ENCODE measurements around the gene MAFG. TPM values are rescaled to one million over a fixed set of nuclear protein-coding genes. Genes with fewer than 3 reads are reported as not detected.

Gene MAFG
- total and polyA plus RNA-seq, 8 donors = 2.3 to 30.4 (median 11.2) TPM

DNA sequence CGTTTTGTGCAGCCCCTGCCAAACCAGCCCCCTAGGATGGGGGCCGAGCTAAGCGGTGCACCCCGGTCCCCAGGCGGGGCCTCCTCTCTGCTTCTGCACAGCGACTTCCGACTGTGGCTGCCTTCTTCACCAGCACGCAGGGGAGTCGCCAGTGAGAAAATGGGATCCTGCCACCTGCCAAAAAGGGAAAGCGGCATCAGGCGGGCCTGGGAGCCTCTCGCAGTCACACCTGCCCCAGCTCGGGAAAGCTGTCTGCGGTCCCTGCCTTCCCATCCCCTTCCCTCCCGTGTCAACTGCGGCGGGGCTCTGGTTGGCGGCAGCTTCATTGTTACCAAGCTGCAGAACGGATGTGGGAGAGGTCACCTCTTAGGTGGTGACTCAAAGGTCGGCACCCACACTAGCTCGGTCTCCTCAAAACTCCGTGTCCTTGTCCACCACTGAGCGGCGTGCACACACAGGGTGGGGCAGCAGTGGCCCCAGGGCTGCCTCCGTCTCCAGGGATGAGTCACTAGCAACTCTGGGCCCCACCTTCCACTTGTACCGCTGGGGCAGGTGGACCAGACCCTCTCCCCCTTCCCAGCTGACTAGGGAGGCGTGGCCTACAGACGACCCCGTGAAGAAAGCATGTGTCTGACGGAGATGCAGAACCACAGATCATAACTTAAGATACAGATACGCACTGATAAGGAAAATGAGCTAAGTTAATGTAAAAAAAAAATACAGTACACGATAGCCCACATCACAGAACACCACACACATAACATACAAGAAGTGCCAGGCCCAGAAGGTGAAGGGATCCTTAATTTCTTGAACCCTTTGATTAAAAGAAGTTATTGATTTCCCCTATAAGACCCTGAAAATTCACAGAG, 14.9 kb downstream of the MAFG start:
- Histone ChIP-seq H3K27me3 (no peaks in the 10 kb centered on the region), H3K9me3 (no peaks in the 10 kb centered on the region), H3K4me3 (peak overlapping the region in 1 of 4 donors; percentile 28), H3K27ac (peak overlapping the region; percentile 55 to 78 (median 66)), H3K4me1 (peaks cover 22 to 67% (median 54%) of the 10 kb centered on the region in 4 donors), H3K36me3 (peaks cover 44 to 63% (median 58%) of the 10 kb centered on the region in 4 donors)
- peak; percentile 65 to 79 for DNase-seq
- TF ChIP-seq CTCF (IDR thresholded peaks at IDR 0.05) (no peak), POLR2AphosphoS5 (IDR thresholded peaks at IDR 0.05) (no peak), POLR2A (IDR thresholded peaks at IDR 0.05) (no peak), EP300 (IDR thresholded peaks at IDR 0.05) (no peak)
- intact Hi-C loops (cut with DNase I; ENCODE audit: low total_unique reads) = no loop called here
- 79 to 88% (median 84%) methylated on average over 32 of the region's 32 CpGs for WGBS, 5 donors

DNA sequence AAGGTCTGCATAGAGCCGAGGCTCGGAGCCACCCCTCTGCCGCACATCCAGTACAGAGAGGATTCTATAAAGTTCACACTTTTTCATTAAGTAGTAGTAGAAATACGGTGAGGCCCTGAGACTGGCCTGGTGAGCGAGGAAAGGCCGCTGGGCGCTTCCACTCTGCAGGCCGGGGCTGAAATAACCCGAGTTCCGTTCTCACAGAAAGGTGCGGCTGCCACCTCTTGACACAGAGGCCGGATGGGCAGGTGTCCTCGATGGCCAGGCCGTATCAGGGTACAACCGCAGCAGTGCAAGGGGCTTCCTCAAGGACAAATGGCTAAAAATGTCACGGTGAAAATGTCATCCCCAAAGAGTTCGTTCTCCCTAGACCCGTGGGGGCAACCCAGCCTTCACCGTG, 15.6 kb downstream of the MAFG start:
- intact Hi-C loops (cut with DNase I; ENCODE audit: low total_unique reads) = no loop called here
- Histone ChIP-seq H3K27ac (peak overlapping the region; percentile 55 to 78 (median 66)), H3K9me3 (no peaks in the 10 kb centered on the region), H3K36me3 (peaks cover 50 to 70% (median 65%) of the 10 kb centered on the region in 4 donors), H3K4me1 (peaks cover 18 to 63% (median 49%) of the 10 kb centered on the region in 4 donors), H3K4me3 (peak overlapping the region; percentile 11 to 28 (median 20)), H3K27me3 (no peaks in the 10 kb centered on the region)
- 70 to 83% (median 81%) methylated on average over 19 of the region's 19 CpGs for WGBS, 5 donors
- no peak for TF ChIP-seq EP300 (IDR thresholded peaks at IDR 0.05)
- no peak for TF ChIP-seq CTCF (IDR thresholded peaks at IDR 0.05)
- no peak for TF ChIP-seq POLR2AphosphoS5 (IDR thresholded peaks at IDR 0.05)
- no peak for TF ChIP-seq POLR2A (IDR thresholded peaks at IDR 0.05)
- no peak for DNase-seq

- peak within 1 kb of the TSS; percentile 78 to 91 (median 85) for H3K27ac ChIP-seq
- H3K9me3 ChIP-seq = no peaks in the 10 kb centered on the region
- intact Hi-C loops (cut with DNase I; ENCODE audit: low total_unique reads) = no loop called here
- TF ChIP-seq POLR2AphosphoS5 (IDR thresholded peaks at IDR 0.05) (peak in 1 of 3 donors; percentile 63), EP300 (IDR thresholded peaks at IDR 0.05) (no peak), POLR2A (IDR thresholded peaks at IDR 0.05) (no peak), CTCF (IDR thresholded peaks at IDR 0.05) (peak in 1 of 7 experiments; percentile 30)
- no peaks in the 10 kb centered on the region for H3K27me3 ChIP-seq
- peaks cover 55 to 75% (median 71%) of the 10 kb centered on the region in 4 donors for H3K36me3 ChIP-seq
- WGBS, 5 donors = 2 to 7% (median 3%) methylated on average over 20 to 84 of the region's 84 CpGs
- peak; percentile 96 to 97 for DNase-seq
- peak within 1 kb of the TSS; percentile 67 to 82 (median 76) for H3K4me3 ChIP-seq
- peaks cover 13 to 57% (median 44%) of the 10 kb centered on the region in 4 donors for H3K4me1 ChIP-seq
Observed at GRCh38 chr17:81911277-81911961, 16.1 kb downstream of the MAFG start, which contains the start of gene PCYT2. Gene PCYT2, minus strand, starts transcription at chr17:81911399. Its CDS starts 44 bp downstream, at chr17:81911355.

- Histone ChIP-seq H3K27me3 (no peaks in the 10 kb centered on the region), H3K9me3 (no peaks in the 10 kb centered on the region), H3K4me1 (peaks cover 10 to 52% (median 38%) of the 10 kb centered on the region in 4 donors), H3K4me3 (peak overlapping the region; percentile 67 to 82 (median 76)), H3K27ac (peak overlapping the region; percentile 74 to 91 (median 85)), H3K36me3 (peaks cover 59 to 77% (median 75%) of the 10 kb centered on the region in 4 donors)
- DNase-seq = peak; percentile 30 to 57
- intact Hi-C loops (cut with DNase I; ENCODE audit: low total_unique reads) = no loop called here
- 0 to 2% (median 1%) methylated on average over 3 to 55 of the region's 55 CpGs for WGBS, 5 donors
- no peak for TF ChIP-seq CTCF (IDR thresholded peaks at IDR 0.05)
- no peak for TF ChIP-seq POLR2AphosphoS5 (IDR thresholded peaks at IDR 0.05)
- TF ChIP-seq POLR2A (IDR thresholded peaks at IDR 0.05) = no peak
- no peak for TF ChIP-seq EP300 (IDR thresholded peaks at IDR 0.05)
Observed at GRCh38 chr17:81910840-81911276, 16.7 kb downstream of the MAFG start.
